GM23248 (cell line): ENCODE data around the gene COA7.

Experiments
- EZH2 ChIP-seq: fragments of 200-600 bp; sonication (generic); IDR thresholded peaks from 2 replicates; pipeline ENCODE4 v1.6.1; 2018; ENCODE audit warnings: antibody characterized with exemption, mild to moderate bottlenecking; ENCODE audit not compliant: insufficient read depth, poor library complexity, severe bottlenecking
- EZH2phosphoT487 ChIP-seq: fragments of 200-600 bp; sonication (generic); IDR thresholded peaks from 2 replicates; pipeline ENCODE4 v1.6.1; 2018; ENCODE audit warnings: antibody characterized with exemption, moderate library complexity, mild to moderate bottlenecking, low read depth; ENCODE audit not compliant: insufficient read depth

DNA sequence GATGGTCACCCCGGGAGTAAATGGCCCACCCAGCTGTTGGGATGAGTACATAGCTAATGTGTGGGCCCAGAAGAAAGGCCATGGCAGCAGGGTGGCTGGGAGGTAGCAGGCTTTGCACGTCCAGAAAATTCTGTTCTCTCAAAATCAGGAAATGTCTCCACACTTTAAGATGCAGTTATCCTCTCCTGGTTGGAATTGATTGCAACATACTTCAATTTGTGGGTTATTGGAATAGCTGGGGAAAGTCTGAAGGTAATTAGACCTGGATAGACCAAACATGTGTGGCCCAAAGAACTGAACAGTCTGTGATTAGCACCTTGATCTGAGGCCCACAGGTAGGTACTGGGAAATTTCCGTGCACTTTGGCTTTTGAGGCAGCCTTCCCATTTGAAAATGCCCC is 30.2 kb downstream of the COA7 start:
- TF ChIP-seq EZH2 (no peak), EZH2phosphoT487 (no peak)
